Right lobe of liver (tissue), 6 donors: Measurements from ENCODE around the gene CSNK1D. TPM values are rescaled to one million over a fixed set of nuclear protein-coding genes. Genes with fewer than 3 reads are reported as not detected.
A peak's percentile ranks its signal among the peaks of the same experiment; 100 is the strongest.

Experiments
- ATAC-seq, 4 donors: fragments of 200-7000 bp; cut with Tn5 transposase; one replicate each; pipeline ENCODE4 v1.9.1; 2020; ENCODE audit warnings: mild to moderate bottlenecking in 4 of 4, moderate library complexity in 4 of 4
- DNase-seq, 3 donors: peaks; one replicate each; pipeline ENCODE4 v3.0.0-alpha.2; 2020
- H3K27ac ChIP-seq, 3 donors: fragments of 200-600 bp; one replicate each; pipeline ENCODE4 v1.8.0; 2022
- H3K27me3 ChIP-seq, 2 donors: fragments of 200-600 bp; one replicate each; pipeline ENCODE4 v1.8.0; 2022
- H3K36me3 ChIP-seq, 4 donors: fragments of 200-600 bp; sonication (generic) in 1 of 4; one replicate each; pipeline versions ENCODE4 v1.5.1 to v1.8.0; 2017 to 2022; ENCODE audit warnings: control low read depth in 1 of 4
- H3K4me1 ChIP-seq, 4 donors: fragments of 200-600 bp; sonication (generic) in 1 of 4; one replicate each; pipeline versions ENCODE4 v1.5.1 to v1.8.0; 2017 to 2022; ENCODE audit warnings: control low read depth in 1 of 4
- H3K4me3 ChIP-seq, 3 donors: fragments of 200-600 bp; one replicate each; pipeline ENCODE4 v1.8.0; 2022
- H3K9me3 ChIP-seq, 4 donors: fragments of 200-600 bp; sonication (generic) in 1 of 4; one replicate each; pipeline versions ENCODE4 v1.5.1 to v1.8.0; 2017 to 2022; ENCODE audit warnings: control low read depth in 1 of 4
- POLR2A ChIP-seq: fragments of 450-650 bp; IDR thresholded peaks from one replicate; pipeline ENCODE4 v1.6.1; 2017; ENCODE audit warnings: antibody characterized with exemption, mild to moderate bottlenecking
- WGBS: methylation state at CpG from one replicate; pipeline ENCODE4 v1.1.6; 2018; ENCODE audit warnings: low coverage, low lambda C conversion rate; ENCODE audit not compliant: insufficient coverage; ENCODE audit errors: missing lambda C conversion rate; 5-methylcytosine and 5-hydroxymethylcytosine counted together
- intact Hi-C, 2 donors: fragments of 100-400 bp; cut with DNase I; formaldehyde crosslinking; loops; one replicate each; pipeline versions ENCODE4 v1.11.2 to v1.14.1; 2022
- total RNA-seq, 6 experiments: library from RNA; depleted of rRNA in 2 of 6; stranded (reverse); fragments of >200 nt in 2 of 6; fragmentation: NEBNext Ultra II Directional in 3 of 6; extraction: Animal tissue kit (Norgen Biotek cat#: 25700) in 3 of 6; gene quantifications; one replicate each; pipeline versions ENCODE4 v1.1.0 to v1.2.4, GENCODE V29; 2016 to 2023
- TF ChIP-seq, protein P1 (sequence below), 4 donors: fragments of 200-600 bp in 3 of 4; fragments of 450-650 bp in 1 of 4; IDR thresholded peaks; one replicate each; pipeline versions ENCODE4 v1.5.1 to v1.8.0; 2016 to 2022; ENCODE audit warnings: antibody characterized with exemption in 4 of 4, mild to moderate bottlenecking in 2 of 4
- donor health status: DM: no; HTN: yes; CAD: no.
- donor health status: DM: no; HTN: no; CAD: no.
- donor health status: DM: no; HTN: no; CAD: no.
- donor health status: DM: no; HTN: yes; CAD: no.
- donor health status: DM: no; HTN: yes; CAD: no.

The CSNK1D gene
- total RNA-seq, 6 experiments from 2014 or later = 32.7 to 73.0 (median 45.9) TPM

DNA sequence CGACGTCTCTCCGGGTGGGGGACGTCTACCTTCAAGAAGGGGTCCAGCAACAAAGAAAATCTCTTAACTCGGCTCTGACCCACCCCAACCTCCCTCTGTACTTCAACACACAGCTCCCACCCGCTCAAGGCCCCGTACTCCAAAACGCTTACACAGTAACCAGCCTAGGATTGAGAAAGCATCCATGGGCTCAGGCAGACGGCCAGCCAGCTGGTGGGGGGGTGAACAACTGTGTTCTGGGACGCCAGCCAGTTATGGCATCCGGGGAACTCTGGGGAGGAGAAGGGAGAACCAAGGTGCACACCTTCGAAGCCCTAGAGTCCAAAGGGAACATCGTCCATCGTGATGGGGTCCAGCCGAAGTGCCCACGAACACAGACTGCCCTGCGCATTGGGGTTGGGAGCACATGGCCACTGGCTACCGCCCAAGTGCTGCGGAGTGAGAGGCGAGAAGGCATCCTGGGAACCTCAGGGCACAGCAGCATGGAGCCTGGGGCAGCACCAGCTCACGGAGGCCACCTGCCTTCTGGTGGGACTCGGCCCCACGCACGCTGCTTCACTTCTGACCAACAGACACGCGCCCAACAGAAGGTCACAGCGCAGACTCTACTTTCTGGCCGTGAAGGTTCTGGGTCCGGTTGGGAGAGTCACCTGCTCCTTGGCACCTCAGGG is 30.4 kb downstream of the CSNK1D start:
- TF ChIP-seq, protein P1, sequence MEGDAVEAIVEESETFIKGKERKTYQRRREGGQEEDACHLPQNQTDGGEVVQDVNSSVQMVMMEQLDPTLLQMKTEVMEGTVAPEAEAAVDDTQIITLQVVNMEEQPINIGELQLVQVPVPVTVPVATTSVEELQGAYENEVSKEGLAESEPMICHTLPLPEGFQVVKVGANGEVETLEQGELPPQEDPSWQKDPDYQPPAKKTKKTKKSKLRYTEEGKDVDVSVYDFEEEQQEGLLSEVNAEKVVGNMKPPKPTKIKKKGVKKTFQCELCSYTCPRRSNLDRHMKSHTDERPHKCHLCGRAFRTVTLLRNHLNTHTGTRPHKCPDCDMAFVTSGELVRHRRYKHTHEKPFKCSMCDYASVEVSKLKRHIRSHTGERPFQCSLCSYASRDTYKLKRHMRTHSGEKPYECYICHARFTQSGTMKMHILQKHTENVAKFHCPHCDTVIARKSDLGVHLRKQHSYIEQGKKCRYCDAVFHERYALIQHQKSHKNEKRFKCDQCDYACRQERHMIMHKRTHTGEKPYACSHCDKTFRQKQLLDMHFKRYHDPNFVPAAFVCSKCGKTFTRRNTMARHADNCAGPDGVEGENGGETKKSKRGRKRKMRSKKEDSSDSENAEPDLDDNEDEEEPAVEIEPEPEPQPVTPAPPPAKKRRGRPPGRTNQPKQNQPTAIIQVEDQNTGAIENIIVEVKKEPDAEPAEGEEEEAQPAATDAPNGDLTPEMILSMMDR (IDR thresholded peaks at IDR 0.05) = no peak
- TF ChIP-seq POLR2A = no peak
- Histone ChIP-seq H3K27me3 (no peaks in the 10 kb centered on the region), H3K36me3 (peaks cover 6 to 51% (median 25%) of the 10 kb centered on the region in 4 donors), H3K9me3 (no peaks in the 10 kb centered on the region), H3K4me3 (no peak overlapping the region), H3K27ac (peak overlapping the region; percentile 47 to 80 (median 52)), H3K4me1 (peaks cover 4 to 55% (median 39%) of the 10 kb centered on the region in 4 donors)
- peak; percentile 45 to 65 (median 50) for ATAC-seq
- WGBS = 13% methylated on average over 7 of the region's 29 CpGs
- intact Hi-C loops = no loop called here
- DNase-seq = peak; percentile 90 to 94 (median 92)

DNA sequence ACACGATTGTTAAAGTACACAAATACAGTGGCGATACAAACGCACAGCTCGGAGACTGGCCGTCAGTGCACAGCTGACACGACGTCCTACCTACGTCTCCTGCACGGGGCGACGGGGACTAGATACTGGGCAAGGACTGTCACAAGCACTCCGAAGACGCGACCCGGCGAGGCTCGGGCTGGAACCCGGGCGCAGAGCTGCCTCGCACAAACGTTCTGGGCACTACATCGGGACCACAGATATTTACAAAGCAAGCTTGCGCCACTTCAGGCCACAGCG is 30.9 kb downstream of the CSNK1D start:
- peak in 2 of 4 donors; percentile 0 to 2 for ATAC-seq
- no peaks in the 10 kb centered on the region for H3K9me3 ChIP-seq
- H3K36me3 ChIP-seq = peaks cover 6 to 46% (median 23%) of the 10 kb centered on the region in 4 donors
- intact Hi-C loops = no loop called here
- TF ChIP-seq POLR2A = no peak
- TF ChIP-seq, protein P1 (IDR thresholded peaks at IDR 0.05) = no peak
- peak overlapping the region; percentile 47 to 80 (median 52) for H3K27ac ChIP-seq
- no peaks in the 10 kb centered on the region for H3K27me3 ChIP-seq
- peaks cover 4 to 55% (median 40%) of the 10 kb centered on the region in 4 donors for H3K4me1 ChIP-seq
- no peak overlapping the region for H3K4me3 ChIP-seq
- 45% methylated on average over 12 of the region's 24 CpGs for WGBS
- no peak for DNase-seq

DNA sequence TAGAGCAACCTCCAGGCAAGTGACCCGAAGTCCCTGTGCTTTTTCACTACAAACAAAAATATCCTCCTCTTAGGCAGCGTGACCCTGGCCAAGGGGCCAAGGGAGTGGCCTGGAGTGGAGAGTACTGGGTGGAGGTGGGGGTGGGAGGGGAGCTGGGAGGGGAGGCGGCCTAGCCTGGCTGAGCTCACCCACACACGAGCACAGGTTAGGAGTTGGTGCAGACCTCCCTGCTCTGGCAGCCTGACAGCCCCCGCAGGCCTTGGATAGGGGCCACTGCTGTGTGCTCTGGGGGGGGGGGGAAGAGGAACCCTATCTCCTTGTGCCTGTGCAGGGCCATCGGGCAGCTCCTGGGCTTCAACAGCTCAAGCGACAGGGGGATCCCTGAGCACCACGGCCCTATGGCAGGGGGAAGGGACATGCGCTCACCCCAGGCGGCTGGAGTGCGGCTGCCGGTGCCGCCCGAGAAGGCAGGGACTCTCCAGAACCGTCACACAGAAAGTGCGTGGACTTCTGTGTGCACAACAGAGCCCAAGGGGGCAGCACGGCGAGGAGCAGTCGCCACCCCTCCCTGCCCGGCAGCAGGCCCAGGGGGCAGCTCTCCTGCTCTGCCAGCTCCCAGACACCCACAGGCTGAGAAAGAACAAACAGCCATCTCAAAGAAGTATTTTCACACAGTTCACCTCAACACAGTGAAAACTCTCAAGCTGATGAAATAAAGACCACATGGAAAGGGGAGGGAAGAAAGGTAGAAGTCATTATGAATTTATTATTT is 31.4 kb downstream of the CSNK1D start:
- DNase-seq (peak in 1 of 3 donors; percentile 84), ATAC-seq (peak; percentile 24 to 41 (median 28))
- 21% methylated on average over 10 of the region's 20 CpGs for WGBS
- intact Hi-C loops = no loop called here
- peak overlapping the region; percentile 47 to 80 (median 52) for H3K27ac ChIP-seq
- TF ChIP-seq, protein P1 (IDR thresholded peaks at IDR 0.05) = no peak
- no peak for TF ChIP-seq POLR2A
- no peaks in the 10 kb centered on the region for H3K27me3 ChIP-seq
- H3K4me3 ChIP-seq = no peak overlapping the region
- no peaks in the 10 kb centered on the region for H3K9me3 ChIP-seq
- H3K36me3 ChIP-seq = peaks cover 6 to 41% (median 20%) of the 10 kb centered on the region in 4 donors
- H3K4me1 ChIP-seq = peaks cover 4 to 55% (median 40%) of the 10 kb centered on the region in 4 donors

DNA sequence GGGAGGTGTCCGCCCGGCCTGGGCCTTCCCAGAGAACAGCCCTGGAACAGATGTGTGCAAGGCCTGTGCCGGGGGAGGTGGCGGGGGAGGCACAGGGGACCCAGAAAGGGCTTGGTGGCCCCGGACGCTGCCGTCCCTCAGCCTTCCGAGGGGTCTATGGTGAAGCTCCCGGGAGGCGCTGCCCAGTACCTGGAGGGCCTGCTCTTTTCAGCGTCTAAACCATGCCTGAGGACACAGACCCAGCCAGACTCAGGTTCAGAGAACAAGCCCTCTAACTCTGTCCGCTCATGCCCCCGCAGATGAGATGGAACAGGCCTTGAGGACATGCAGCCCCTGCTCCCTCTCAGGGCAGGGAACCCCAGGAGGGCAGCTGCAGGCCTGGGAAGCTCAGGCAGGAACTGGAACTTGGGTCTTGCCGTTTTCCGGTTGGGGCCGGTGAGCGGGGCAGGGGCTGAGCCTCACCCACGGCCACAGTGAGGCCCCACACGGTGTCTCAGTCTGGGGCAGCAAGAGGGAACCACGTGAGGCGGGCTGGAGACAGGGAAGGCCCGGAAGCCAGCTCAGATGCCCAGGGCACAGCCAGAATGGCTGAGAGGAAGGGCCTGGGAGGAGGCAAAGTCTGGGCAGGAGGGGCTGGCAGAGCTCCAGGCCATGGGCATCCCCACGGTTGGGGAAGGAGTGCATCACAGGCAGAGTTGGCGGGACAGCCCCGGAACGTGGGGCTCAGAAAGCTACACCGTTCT is 32.1 kb downstream of the CSNK1D start:
- DNase-seq (peak; percentile 88 to 90 (median 88)), ATAC-seq (peak; percentile 41 to 49 (median 48))
- TF ChIP-seq POLR2A = no peak
- TF ChIP-seq, protein P1 (IDR thresholded peaks at IDR 0.05) = no peak
- H3K4me3 ChIP-seq = no peak overlapping the region
- no peaks in the 10 kb centered on the region for H3K9me3 ChIP-seq
- H3K36me3 ChIP-seq = peaks cover 3 to 33% (median 17%) of the 10 kb centered on the region in 4 donors
- peak overlapping the region; percentile 47 to 80 (median 52) for H3K27ac ChIP-seq
- H3K27me3 ChIP-seq = no peaks in the 10 kb centered on the region
- intact Hi-C loops = no loop called here
- peaks cover 4 to 60% (median 40%) of the 10 kb centered on the region in 4 donors for H3K4me1 ChIP-seq
- WGBS = 0% methylated on average over 5 of the region's 27 CpGs
